HG03066 (cell line): ENCODE results near the gene RTN4R.
"Not testable (repeated sequence)": the region's sequence is repeated elsewhere in the genome, so short reads cannot be mapped to it uniquely, and the experiment has no call there.

Experiments
- ATAC-seq: cut with Tn5 transposase; IDR thresholded peaks from one replicate; pipeline ENCODE4 v1.9.1; 2021; ENCODE audit warnings: low read depth; ENCODE audit not compliant: unreplicated experiment

The RTN4R gene

DNA sequence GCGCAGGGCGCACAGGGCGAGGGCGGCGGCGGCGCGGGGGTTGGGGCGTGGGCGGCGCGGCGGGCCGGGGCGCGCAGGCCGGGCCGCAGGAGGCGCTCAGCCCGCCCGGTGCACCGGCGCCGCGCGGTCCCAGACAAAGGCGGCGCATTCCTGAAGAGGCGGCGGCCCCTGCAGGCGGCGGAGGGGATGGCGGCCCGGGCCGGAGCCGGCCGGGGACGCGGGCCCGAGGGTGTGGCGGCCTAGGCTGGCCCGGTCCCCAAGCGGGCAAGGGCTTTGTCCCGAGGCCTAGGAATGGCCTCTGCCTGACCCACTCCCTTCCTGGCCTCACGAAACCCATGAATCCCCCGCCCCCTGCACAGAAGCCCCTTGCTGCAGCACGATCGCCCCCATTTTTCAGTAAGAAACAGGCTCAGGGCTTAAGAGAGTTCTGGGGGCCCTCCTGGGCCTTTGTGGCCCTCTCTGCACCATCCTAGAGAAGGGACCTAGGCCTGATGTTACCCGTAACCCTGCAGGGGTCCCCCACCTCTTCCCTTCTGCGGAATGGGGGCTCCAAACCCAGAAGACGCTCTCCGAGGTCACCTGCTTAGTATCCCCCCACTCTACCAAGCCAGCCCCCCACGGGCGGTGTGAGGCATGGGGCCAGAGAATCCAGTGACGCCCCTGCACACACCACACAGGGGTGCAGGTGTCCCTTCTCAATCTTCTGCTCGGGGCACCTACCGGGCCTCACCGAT is at the start of gene RTN4R:
Gene RTN4R (minus strand): TSS at position 40 of the 734 bp plus-strand sequence. CDS start 226 bp downstream, outside the sequence.
- ATAC-seq, result no peak

DNA sequence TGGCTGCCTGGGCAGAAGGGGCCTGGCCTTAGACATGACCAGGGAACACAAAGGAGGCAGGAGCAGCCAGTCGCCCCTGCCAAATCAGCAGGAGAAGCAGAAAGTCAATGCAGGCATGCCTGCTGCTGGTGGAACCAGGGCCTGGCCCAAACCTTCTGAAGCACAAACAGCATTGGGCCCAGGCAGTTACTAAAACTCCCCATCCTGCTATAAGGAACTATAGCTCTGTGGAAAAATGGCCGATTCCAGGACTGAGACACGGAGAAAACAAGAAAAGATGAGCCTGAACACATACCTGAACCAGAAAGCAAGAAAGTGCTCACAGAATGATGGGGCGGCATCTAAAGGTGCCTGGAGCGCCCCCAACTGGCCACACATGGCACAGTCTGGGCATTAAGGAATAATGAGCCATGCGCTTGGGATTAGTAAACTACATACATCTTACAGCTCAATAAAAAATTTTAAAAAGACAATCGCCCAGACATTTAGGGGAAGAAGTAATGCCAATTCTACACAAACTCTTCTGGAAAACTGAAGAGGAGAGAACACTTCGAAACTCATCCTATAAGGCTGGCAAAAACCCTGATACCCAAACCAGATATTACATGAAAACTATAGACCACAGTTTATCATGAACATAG is 49.4 kb upstream of the RTN4R start:
- not testable (repeated sequence) for ATAC-seq

DNA sequence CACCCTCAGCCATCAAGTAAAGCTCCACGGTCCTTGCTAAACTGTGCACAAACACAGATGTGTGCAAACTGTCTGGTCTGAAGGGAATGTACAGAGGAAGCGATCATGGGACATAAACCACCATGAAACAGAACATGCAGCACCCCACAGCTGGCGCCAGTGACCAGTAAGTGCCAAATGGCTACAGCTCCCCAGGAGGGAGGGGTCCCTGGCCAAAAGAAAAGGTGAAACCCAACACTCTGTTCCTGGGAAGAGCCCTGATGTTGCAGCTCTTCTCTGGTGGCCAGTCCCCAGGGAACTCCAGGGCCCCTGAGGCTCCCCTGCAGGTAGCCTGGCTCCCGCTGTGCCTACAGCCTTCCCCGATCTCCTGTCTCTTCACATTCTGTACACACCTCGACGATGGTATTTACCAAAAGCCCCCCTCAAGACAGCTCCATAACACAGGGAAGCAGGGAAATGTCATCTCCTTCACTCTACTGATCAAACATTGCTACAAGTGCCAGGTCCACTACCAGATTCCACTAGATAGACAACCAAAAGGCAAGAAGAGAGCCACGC is 48.8 kb upstream of the RTN4R start:
- no peak for ATAC-seq

DNA sequence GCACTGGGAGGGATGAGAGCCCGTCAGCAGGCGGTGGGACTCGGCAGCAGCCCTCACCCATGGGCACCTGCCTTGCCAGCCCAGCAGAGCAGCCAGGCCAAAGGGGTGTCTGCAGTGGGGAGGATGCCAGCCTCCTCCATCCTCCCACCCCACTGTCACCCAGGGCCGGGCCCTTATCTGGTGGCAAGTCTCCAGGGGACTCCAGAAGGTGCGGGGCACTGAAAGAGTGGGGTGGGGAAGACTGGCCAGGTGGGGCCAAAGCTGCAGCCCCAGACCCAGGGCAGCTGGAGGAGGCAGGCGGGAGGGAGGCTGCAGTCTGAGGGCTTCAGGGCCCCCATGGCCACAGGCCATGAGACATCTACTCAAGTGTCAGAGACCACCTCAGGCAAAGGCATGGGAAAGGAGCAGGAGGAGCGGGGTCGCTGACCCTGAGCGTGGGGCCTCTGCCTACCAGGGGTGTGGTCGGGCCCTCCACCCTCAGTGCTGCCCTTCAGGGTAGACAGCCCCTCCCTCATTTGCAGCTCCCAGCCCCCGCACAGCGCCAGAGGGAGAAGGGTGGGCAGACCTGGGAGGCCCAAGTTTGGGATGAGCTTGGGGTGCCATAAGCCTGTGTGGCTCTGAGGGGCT is 48.2 kb upstream of the RTN4R start:
- ATAC-seq, result no peak

DNA sequence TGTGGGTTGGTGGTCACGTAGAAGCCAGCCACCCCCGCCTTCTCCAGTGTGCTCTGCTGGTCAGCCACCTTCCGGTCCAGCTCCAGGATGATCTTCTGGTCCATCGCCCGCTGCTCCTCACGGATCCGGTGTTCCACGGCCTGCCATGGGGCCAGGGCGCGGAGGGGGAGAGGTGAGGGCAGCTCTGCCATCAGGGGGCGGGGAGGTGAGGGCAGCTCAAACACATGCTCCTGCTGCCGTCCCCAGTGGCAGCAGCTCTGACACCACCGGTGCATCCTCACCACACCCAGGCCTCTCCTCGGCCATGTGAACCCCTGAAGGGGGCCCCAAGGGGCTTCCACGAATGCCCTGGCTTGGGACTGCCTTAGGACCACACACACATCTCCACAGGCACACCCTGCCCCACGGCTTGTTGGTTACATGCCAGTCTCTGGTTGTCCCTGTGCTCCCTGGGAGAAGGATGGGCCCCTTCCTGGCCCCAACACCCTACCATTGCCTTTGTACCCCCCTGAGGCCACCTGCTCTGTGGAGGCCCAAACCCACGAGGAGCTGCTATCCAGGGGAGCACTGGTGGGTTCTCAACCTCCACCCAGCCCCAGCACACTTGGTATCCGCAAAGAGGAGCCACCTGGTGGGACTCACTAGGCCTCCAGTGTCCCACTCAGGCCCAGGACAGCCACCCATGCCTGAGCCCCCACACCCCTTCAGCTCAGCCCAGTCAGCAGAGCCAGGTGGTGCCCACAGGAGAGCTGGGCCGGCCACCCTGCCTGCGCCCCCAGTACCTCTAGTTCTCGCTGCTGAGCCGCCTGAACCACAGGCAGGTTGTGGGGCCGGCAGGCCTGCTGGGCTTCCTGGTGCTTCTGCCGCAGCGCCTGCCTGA is 47.5 kb upstream of the RTN4R start:
- no peak for ATAC-seq

DNA sequence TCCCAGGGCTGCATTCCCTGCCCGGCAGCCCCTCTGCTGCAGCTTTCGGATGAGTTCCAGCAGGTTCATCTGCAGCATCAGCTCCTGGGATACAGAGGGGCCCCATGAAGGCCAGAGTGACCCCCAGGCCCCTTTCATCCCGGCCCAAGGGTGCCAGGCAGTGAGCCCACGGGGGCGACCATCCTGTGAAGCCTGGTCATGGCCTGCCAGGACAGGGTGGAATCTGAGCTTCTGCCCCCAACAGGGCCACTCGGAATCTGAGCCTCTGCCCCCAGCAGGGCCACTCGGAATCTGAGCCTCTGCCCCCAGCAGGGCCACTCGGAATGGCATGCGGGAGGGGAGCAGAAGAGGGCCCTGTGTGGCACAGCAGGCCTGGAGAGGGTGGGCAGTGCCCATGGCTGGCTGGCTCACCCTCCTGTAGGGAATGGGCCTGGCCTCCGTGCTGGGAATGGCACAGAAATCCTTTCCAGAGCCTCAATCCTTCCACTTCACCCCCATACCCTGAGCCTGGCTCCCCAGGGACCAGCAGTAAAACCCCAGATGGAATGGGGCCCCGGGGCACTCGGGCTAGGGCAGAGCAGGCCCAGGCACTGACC is 46.7 kb upstream of the RTN4R start:
- ATAC-seq, result not testable (repeated sequence)

DNA sequence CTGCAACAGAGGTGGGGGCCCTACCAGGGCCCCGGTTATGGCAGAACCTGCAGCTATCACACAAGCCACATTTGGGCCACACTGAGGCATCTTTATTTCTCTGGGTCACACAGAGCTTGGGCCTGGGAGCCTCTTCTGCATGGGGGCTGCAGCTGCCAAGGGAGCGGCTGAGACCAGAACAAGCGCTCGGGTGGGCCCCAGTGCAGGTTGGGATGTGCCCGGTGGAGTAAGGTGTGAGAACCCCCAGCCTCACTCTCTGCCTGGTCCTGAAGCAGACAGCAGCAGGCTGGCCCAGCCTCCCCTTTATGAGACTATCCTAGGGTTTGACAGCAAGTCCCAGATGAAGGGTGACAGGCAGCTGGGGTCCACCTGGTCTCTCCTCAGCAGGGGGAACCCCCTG is 46.1 kb upstream of the RTN4R start:
- ATAC-seq, result not testable (repeated sequence)

DNA sequence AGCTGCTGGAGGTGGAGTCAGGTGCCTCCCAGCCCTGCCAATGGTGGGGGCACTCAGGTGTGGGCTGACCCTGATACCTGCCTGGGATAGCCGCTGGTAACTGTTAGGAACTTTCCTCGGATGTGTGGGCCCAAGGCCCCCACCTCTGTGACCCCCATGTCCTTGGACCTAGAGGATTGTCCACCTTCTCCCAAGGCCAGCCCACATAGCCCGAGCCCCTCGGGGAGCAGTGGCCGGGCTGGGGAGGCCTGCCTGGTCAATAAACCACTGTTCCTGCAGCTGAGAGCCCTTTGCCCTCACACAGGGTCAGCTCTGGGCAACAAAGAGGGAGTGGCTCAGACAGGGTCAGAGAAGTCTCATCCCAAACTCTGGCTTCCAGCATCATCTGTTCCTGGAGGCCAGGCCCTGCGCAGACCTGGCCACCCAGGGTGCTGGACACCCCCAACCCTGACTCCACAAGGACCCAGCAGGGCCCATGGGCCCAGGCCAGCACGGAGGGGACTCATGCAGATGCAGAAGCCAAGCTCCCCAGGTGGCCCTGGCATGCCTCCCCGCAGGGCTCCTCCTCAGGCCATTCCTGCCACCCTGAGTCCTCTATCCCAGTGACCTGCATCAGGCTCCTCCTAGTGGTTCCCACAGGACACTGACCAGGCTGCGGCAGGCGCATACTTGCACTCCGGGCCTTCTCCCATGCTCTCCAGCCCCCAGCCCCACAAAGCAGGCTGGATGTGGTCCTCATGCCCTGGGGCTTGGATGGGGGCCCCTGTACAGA is 45.4 kb upstream of the RTN4R start:
- not testable (repeated sequence) for ATAC-seq

DNA sequence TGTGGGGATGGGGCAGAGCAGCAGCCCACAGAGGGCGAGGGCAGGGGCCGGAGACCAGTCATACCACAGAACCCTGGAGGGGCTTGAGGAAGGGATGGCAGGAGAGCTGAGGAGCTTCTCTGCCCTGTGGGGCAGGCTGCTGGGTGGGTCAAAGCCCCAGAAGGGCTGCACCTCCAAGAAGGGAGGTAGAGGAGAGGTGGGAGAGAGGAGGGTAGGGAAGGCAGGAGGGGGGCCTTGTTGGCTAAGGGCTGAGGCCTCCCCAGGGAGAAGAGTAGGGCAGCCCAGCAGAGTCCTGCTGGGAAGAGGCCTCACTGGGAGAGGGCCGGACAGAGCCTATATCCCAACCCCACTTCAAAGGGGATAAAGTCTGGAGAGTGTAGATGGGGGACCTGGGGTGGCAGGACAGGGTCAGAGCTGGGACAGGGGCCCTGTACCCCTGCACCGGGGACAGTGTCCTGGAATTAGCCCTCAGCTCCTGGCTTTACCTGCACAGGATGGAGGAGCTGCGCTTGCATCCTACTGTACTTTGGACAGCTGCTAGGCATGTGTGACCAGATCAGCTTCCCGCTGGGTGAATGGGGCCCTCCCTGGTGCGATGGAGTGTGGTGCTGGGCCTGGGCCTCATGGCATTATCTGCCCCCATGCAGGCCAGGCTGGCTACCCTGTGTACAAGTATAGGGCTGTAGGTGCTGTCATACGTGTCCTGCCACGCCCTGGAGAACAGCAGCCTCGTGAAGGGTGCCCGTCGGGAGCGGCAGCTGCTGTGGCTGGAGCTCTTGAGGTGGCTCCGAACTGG is 44.5 kb upstream of the RTN4R start:
- ATAC-seq, result no peak

DNA sequence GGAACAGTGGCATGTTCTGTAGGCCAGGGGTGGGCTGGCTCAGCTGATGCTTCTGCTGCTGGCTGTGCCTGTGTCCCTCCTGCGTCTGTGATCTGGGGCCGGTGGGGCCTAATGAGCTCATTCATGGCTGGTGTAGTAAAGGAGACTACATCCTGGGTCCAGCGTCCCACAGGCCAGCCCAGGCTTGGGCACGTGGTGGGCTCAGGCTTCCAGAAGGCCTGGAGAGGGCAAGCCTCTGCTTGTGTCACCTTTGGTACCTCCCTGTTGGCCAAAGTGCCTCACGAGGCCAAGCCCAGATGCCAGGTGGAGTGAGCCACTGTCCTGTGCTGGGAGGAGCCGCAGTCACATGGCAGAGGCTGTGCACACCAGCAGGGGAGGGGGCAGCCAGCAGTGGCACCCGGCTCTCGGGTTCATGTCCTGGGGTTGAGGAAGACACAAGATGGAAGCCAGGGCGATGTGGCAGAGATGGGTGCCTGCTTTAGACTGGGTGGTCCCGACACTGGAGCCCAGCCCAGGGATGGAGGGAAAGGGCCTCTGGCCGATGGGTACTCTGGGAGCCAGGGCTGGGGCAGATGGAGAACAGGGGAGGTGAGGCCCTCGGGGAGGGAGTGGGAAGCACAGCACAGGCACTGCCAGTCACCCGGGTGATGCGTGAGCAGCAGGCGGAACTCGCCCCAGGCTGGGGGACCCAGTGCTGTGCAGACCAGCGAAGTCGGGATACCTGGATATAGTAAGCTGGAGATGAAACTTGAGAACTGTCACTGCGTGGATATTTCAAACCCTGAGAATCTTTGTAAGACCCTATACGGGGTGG is 43.3 kb upstream of the RTN4R start:
- not testable (repeated sequence) for ATAC-seq

DNA sequence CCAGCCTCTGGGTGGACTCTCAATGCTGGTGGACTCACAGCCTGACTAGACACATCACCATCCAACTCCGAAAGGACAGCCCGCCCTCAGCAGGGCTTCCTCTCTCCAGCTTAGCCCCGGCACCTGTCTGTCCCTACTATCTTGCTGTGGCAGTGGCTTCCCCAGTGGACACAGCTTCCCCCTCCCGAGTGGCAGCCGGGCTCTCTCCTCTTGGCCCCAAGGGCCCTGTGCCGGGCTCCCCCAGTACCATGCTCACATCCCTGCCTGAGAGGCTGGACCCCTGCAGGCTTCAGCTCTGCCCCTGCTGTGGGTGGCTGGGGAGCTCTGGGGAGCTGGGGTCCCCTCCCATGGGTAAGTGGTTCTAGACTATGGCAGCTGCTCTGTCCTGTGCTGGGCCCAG is 42.7 kb upstream of the RTN4R start:
- not testable (repeated sequence) for ATAC-seq

DNA sequence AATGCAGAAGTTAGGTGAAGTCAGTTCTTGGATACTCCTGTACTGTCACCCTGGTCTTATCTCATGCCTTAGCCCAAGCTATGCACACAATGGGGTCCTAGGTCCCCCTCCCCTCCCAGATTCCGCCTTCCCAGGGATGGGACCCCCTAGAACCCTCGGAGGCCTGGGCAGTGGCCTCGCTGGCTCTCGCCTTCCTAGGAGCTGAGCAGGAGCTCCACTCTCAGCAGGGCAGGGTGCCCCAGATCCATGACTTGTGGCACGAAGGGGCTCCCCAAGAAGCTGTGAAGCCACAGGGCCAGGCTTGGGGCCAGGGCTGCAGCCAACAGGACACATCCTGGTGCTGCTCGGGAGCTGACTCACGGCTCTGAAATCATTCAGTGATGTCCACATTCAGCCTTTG is 42.1 kb upstream of the RTN4R start:
- not testable (repeated sequence) for ATAC-seq

DNA sequence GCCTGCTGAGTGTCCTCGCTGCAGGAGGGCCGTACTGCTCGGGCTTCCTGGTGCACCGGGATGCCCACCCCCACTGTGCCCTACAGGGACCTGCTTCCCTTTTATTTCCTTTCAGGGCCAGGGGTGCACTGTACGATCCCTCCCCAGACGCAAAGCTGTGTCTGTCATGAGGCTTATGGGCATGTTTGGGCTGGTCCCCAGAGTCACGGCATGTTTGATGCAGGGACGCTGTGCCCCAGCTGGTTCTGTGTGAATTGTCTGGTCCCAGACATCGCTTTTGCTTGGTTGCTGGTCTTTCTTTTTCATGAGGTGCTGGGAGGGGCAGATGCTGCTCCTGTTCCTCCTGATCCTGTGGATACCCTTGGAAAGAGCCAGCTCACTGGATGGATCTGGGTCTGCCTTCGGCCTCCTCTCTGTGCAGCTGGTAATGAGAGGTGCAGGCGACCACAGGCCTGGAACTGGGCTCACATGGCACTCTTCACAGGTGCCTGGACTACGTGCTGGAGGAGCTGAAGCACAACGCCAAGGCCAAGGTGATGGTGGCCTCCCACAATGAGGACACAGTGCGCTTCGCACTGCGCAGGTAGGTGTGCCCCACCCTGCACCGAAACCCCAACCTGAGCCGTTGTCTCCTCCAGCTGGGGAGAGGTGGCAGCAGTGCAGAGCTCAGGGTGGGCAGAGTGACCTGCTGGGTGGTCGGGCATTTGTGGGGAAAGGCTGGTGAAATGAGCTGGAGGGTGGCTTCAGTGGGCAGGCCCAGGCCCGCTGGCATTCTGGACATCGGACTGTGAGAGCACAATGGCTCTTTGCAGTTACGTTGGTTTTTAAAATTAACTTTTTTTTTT is 40.9 kb upstream of the RTN4R start:
- not testable (repeated sequence) for ATAC-seq

DNA sequence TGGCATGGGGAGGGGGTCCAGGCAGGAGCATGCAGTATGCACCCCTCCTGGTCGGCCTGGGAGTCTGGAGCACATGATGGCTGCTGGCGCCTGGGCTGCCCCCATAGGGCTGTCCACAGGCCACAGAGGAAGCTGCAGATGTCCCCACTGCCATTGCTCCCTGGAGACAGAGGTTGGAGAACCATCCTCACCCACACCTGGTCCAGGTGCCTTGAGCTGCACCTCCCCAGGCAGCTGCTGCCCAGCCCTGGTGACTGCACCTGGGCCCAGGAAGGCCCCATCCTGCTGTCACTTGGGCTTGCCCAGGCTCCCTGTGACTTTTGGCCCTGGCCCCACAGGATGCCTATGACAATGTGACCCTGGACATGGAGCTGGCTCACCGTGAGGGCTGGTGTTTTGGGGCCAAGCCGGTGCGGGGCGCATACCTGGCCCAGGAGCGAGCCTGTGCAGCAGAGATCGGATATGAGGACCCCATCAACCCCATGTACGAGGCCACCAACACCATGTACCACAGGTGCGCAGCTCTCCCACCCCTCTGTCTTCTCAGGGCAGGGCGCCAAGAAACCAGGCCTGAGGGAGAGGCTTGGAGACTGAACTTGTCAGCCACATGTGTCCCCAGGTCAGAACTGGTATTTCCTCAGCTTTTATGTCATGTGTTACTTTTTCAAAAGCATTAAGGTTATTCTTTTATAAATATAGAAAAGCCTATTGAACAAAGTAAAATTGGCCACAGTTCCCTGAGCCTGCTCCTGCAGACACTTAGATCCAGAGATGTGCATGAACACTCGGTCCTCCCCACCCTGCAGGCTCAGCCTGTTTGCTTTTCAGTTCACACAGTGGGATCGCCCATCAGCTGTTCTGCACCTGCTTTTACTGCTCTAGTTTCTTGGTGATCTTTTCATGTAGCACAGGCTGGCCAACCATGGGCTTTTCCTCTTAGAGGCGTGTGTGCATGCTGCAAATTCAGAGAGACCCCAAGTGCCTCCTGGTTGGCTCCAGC is 39.6 kb upstream of the RTN4R start:
- ATAC-seq, result not testable (repeated sequence)

DNA sequence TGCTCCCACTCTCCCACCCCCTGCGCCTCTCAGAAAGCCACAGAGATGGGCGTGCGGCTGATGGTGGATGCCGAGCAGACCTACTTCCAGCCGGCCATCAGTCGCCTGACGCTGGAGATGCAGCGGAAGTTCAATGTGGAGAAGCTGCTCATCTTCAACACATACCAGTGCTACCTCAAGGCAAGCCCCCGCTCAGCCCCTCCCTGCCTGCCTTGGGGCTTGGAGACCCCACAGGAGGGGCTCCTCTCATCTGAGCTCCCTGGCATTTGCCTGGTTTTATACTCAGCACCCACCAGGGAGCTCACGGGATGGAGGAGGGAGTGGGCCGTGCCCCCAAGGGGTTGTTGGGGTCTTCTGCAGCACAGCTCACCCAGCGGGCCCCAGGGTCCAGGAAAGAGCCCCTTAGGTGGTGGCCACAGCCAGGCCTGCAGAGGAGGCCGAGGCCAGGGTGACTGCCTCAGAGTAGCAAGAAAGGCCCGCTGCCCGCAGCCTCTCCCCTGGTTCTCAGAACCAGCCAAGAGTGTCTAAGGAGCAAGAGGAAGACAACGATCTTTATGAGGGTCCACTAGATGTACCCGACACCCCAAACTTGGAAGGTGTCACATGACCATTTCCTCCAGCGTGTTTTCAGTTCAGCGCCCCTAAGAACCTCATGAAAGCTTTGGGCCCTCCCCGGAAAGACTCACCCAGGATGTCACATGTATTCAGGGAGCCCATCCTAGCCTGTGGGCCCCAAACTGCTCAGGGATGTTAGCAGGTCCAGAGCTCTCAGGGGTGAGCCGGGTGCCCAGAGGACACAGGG is 38.7 kb upstream of the RTN4R start:
- ATAC-seq, result not testable (repeated sequence)
